ENCODE results near the gene FIBP. TPM values are rescaled to one million over a fixed set of nuclear protein-coding genes. Genes with fewer than 3 reads are reported as not detected.

FIBP gene
- total RNA-seq, 3 donors from 2014 or later, result 35.8 to 52.8 (median 47.0) TPM

- H3K4me3 ChIP-seq, result peak overlapping the region; percentile 94
- TF ChIP-seq CTCF (IDR thresholded peaks at IDR 0.05), result no peak
- DNase-seq, result peak; percentile 42 to 76 (median 48)
- H3K4me1 ChIP-seq (ENCODE audit: low read depth), result peaks cover 33% of the 10 kb centered on the region
- no peaks in the 10 kb centered on the region for H3K9me3 ChIP-seq
- no peak for ATAC-seq
- intact Hi-C loops (cut with DNase I, micrococcal nuclease), result no loop called here
- H3K36me3 ChIP-seq (ENCODE audit: low read depth), result no peaks in the 10 kb centered on the region
These were observed 32.1 kb upstream of the FIBP start for GRCh38 chr11:65920372-65920802.

GRCh38 chr11:65919573-65920371 is 31.5 kb upstream of the FIBP start:
- intact Hi-C loops (cut with DNase I, micrococcal nuclease), result no loop called here
- no peaks in the 10 kb centered on the region for H3K9me3 ChIP-seq
- peak overlapping the region; percentile 94 for H3K4me3 ChIP-seq
- no peak for TF ChIP-seq CTCF (IDR thresholded peaks at IDR 0.05)
- ATAC-seq, result peak; percentile 35
- H3K36me3 ChIP-seq (ENCODE audit: low read depth), result no peaks in the 10 kb centered on the region
- H3K4me1 ChIP-seq (ENCODE audit: low read depth), result peaks cover 36% of the 10 kb centered on the region
- peak in 2 of 3 donors; percentile 76 to 85 for DNase-seq

GRCh38 chr11:65919141-65919572 is 30.9 kb upstream of the FIBP start, which contains the start of gene DRAP1:
Gene DRAP1 (plus strand): TSS chr11:65919426. CDS start chr11:65919502, 76 bp downstream.
- H3K36me3 ChIP-seq (ENCODE audit: low read depth), result no peaks in the 10 kb centered on the region
- H3K9me3 ChIP-seq, result no peaks in the 10 kb centered on the region
- TF ChIP-seq CTCF (IDR thresholded peaks at IDR 0.05), result no peak
- DNase-seq (peak; percentile 99 to 100 (median 99)), ATAC-seq (peak; percentile 91)
- peaks cover 36% of the 10 kb centered on the region for H3K4me1 ChIP-seq (ENCODE audit: low read depth)
- peak within 1 kb of the TSS; percentile 94 for H3K4me3 ChIP-seq
- intact Hi-C loops (cut with DNase I, micrococcal nuclease), result no loop called here

GRCh38 chr11:65918211-65919140 is 30.2 kb upstream of the FIBP start, which contains the start of gene C11orf68:
Gene C11orf68 (minus strand): TSS chr11:65919062. CDS start chr11:65919031, 31 bp downstream.
- DNase-seq (no peak), ATAC-seq (no peak)
- H3K9me3 ChIP-seq, result no peaks in the 10 kb centered on the region
- TF ChIP-seq CTCF (IDR thresholded peaks at IDR 0.05), result no peak
- peaks cover 36% of the 10 kb centered on the region for H3K4me1 ChIP-seq (ENCODE audit: low read depth)
- no peaks in the 10 kb centered on the region for H3K36me3 ChIP-seq (ENCODE audit: low read depth)
- intact Hi-C loops (cut with DNase I, micrococcal nuclease), result no loop called here
- peak within 1 kb of the TSS; percentile 94 for H3K4me3 ChIP-seq

- ATAC-seq (no peak), DNase-seq (peak in 2 of 3 donors; percentile 50 to 69)
- Histone ChIP-seq H3K4me1 (ENCODE audit: low read depth) (peaks cover 36% of the 10 kb centered on the region), H3K4me3 (peak overlapping the region; percentile 94), H3K9me3 (no peaks in the 10 kb centered on the region), H3K36me3 (ENCODE audit: low read depth) (no peaks in the 10 kb centered on the region)
- intact Hi-C loops (cut with DNase I, micrococcal nuclease), result no loop called here
- TF ChIP-seq CTCF (IDR thresholded peaks at IDR 0.05), result no peak
These were observed 29.4 kb upstream of the FIBP start for GRCh38 chr11:65917434-65918210.
